CD4-positive, CD25-positive, alpha-beta regulatory T cell (primary cell): ENCODE results near the gene ADPRH. TPM values are rescaled to one million over a fixed set of nuclear protein-coding genes. Genes with fewer than 3 reads are reported as not detected.

Experiments
- ATAC-seq, 2 donors: fragments of 150-1000 bp; cut with Tn5 transposase; one replicate each; pipeline ENCODE4 v1.10.0; 2021; ENCODE audit warnings: low read depth in 2 of 2, moderate number of reproducible peaks in 2 of 2, moderate library complexity in 1 of 2
- DNase-seq, 3 donors: peaks; one replicate each; pipeline versions ENCODE4 v3.0.0 to v3.0.0-alpha.2; 2012 to 2022; ENCODE audit warnings: mixed read lengths in 1 of 3
- H3K27ac ChIP-seq: one replicate; pipeline ENCODE4 v1.7.0; 2013; ENCODE audit warnings: mild to moderate bottlenecking, low read length; ENCODE audit not compliant: insufficient read depth, poor library complexity, severe bottlenecking
- H3K27me3 ChIP-seq: one replicate; pipeline ENCODE4 v1.7.0; 2013; ENCODE audit warnings: low read length; ENCODE audit not compliant: control insufficient read depth, insufficient read depth
- H3K36me3 ChIP-seq: one replicate; pipeline ENCODE4 v1.7.0; 2013; ENCODE audit warnings: mild to moderate bottlenecking, low read length, moderate library complexity; ENCODE audit not compliant: control insufficient read depth, insufficient read depth
- H3K4me1 ChIP-seq: 2 replicates; pipeline ENCODE4 v1.7.0; 2013; ENCODE audit warnings: mild to moderate bottlenecking, low read length; ENCODE audit not compliant: insufficient read depth, control insufficient read depth, poor library complexity, severe bottlenecking
- H3K4me3 ChIP-seq: one replicate; pipeline ENCODE4 v1.7.0; 2013; ENCODE audit warnings: low read depth, mild to moderate bottlenecking, low read length, moderate library complexity
- H3K9me3 ChIP-seq, 2 experiments: 1 replicate in 1 of 2; 2 replicates in 1 of 2; pipeline ENCODE4 v1.7.0; 2013; ENCODE audit warnings: low read length in 2 of 2, mild to moderate bottlenecking in 1 of 2, moderate library complexity in 1 of 2; ENCODE audit not compliant: control insufficient read depth in 2 of 2
- H3K27ac Mint-ChIP-seq, 3 donors: one replicate each; pipeline ENCODE4 v1.8.0; 2020 to 2022; ENCODE audit warnings: mild to moderate bottlenecking in 3 of 3, mixed read lengths in 3 of 3, moderate library complexity in 2 of 3
- H3K27me3 Mint-ChIP-seq: one replicate; pipeline ENCODE4 v1.8.0; 2022; ENCODE audit warnings: mild to moderate bottlenecking, mixed read lengths
- H3K36me3 Mint-ChIP-seq: one replicate; pipeline ENCODE4 v1.8.0; 2020; ENCODE audit warnings: mixed read lengths
- H3K4me1 Mint-ChIP-seq, 4 donors: one replicate each; pipeline ENCODE4 v1.8.0; 2020 to 2022; ENCODE audit warnings: mixed read lengths in 4 of 4, mild to moderate bottlenecking in 1 of 4
- H3K4me3 Mint-ChIP-seq, 4 donors: one replicate each; pipeline ENCODE4 v1.8.0; 2020 to 2022; ENCODE audit warnings: mild to moderate bottlenecking in 4 of 4, mixed read lengths in 4 of 4, moderate library complexity in 3 of 4
- H3K9me3 Mint-ChIP-seq, 7 donors: one replicate each; pipeline ENCODE4 v1.8.0; 2020 to 2022; ENCODE audit warnings: mixed read lengths in 7 of 7, mild to moderate bottlenecking in 3 of 7, moderate library complexity in 2 of 7
- polyA plus RNA-seq, 4 donors: library from polyadenylated mRNA; unstranded; fragments of 300-500 nt; fragmentation: Illumina TruSeq; gene quantifications; one replicate each; pipeline ENCODE4 v1.2.3, GENCODE V29; 2021
- total RNA-seq: library from RNA; stranded (reverse); gene quantifications from one replicate; pipeline ENCODE4 v1.2.3, GENCODE V29; 2022

ADPRH gene
- total and polyA plus RNA-seq, 5 donors from 2014 or later = 6.2 to 17.2 (median 12.1) TPM

- Mint-ChIP-seq H3K4me1 (peaks cover 11 to 29% (median 22%) of the 10 kb centered on the region in 4 donors), H3K27ac (no peak overlapping the region), H3K4me3 (no peak overlapping the region), H3K9me3 (no peaks in the 10 kb centered on the region), H3K27me3 (no peaks in the 10 kb centered on the region), H3K36me3 (no peaks in the 10 kb centered on the region)
- no peaks in the 10 kb centered on the region for H3K9me3 ChIP-seq
- H3K4me3 ChIP-seq = no peak overlapping the region
- H3K27me3 ChIP-seq = no peaks in the 10 kb centered on the region
- peaks cover 23% of the 10 kb centered on the region for H3K4me1 ChIP-seq
- no peak overlapping the region for H3K27ac ChIP-seq
- DNase-seq (no peak), ATAC-seq (no peak)
- no peaks in the 10 kb centered on the region for H3K36me3 ChIP-seq
Observed at GRCh38 chr3:119631516-119631915, 52.2 kb downstream of the ADPRH start.

DNA sequence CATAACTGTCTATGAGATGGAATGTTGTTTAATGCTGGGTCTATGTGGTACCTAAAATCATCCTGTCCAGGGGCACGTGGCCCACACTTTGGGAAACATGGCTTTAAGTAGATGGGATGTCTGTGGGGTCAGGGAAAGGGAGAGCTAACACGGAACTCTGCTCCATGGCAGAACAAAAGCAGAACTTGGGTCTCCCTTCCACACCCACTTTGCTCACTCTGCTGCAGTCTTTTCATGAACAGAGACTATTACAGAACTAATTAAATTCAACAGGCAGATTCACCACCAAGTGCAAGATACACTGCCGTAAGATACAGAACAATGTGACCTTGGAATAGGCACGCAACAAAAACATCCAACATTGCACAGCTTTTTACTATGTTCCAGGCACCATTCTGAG is 52.9 kb downstream of the ADPRH start:
- no peak for ATAC-seq
- no peak overlapping the region for H3K27ac ChIP-seq
- H3K4me1 ChIP-seq = peaks cover 16% of the 10 kb centered on the region
- DNase-seq = no peak
- Mint-ChIP-seq H3K4me1 (peaks cover 10 to 22% (median 18%) of the 10 kb centered on the region in 4 donors), H3K9me3 (no peaks in the 10 kb centered on the region), H3K27ac (peak overlapping the region in 1 of 3 donors; percentile 40), H3K36me3 (no peaks in the 10 kb centered on the region), H3K27me3 (no peaks in the 10 kb centered on the region), H3K4me3 (no peak overlapping the region)
- no peaks in the 10 kb centered on the region for H3K36me3 ChIP-seq
- H3K27me3 ChIP-seq = no peaks in the 10 kb centered on the region
- H3K4me3 ChIP-seq = no peak overlapping the region
- H3K9me3 ChIP-seq = no peaks in the 10 kb centered on the region

DNA sequence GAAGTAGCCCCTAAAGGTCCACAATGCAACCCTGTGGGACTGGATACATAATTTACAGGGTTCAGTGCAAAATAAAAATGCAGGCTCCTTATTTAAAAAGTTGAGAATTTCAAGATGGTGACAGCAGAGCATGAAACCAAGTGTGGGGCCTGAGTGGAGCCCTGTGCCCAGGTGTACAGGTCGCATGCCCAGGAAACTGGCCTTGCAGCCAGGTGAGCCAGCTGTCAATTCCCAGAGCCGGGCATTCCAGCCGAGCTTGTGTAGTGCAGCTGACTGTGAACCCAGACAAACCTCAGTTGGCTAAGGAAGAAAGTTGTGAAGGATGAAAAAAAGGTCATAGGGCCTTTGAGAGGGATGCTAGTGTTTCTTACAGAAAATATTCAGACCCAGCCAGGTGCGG is 53.5 kb downstream of the ADPRH start:
- Mint-ChIP-seq H3K4me1 (peaks cover 5 to 20% (median 17%) of the 10 kb centered on the region in 4 donors), H3K27me3 (no peaks in the 10 kb centered on the region), H3K36me3 (no peaks in the 10 kb centered on the region), H3K27ac (no peak overlapping the region), H3K4me3 (no peak overlapping the region), H3K9me3 (no peaks in the 10 kb centered on the region)
- Histone ChIP-seq H3K4me3 (no peak overlapping the region), H3K27me3 (no peaks in the 10 kb centered on the region), H3K4me1 (peaks cover 12% of the 10 kb centered on the region), H3K9me3 (no peaks in the 10 kb centered on the region), H3K36me3 (no peaks in the 10 kb centered on the region), H3K27ac (no peak overlapping the region)
- DNase-seq (no peak), ATAC-seq (no peak)

DNA sequence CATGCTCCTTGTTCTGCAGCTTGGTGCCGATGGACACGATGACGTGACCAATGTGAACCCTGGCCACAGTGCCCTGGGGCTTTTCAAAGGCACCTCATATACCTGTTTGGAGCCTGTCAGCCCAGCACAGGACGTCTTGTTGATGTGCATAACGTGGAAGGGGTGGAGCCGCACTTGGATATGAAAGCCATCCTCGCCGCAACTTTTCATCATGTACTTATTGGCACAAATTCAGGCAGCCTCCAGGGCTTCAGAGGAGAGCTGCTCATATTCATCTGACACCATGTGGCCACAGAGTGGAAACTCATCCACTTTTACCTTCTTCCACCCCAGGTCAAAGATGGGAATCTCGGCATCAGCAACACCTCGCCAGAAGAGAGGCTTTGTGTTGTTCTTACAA is 56.4 kb downstream of the ADPRH start:
- Mint-ChIP-seq H3K4me3 (peak overlapping the region in 1 of 4 donors; percentile 11), H3K36me3 (peaks cover 5% of the 10 kb centered on the region), H3K27ac (no peak overlapping the region), H3K4me1 (peaks cover 11 to 29% (median 19%) of the 10 kb centered on the region in 4 donors), H3K27me3 (no peaks in the 10 kb centered on the region), H3K9me3 (peaks cover 0 to 4% (median 0%) of the 10 kb centered on the region in 7 donors)
- DNase-seq (no peak), ATAC-seq (no peak)
- no peaks in the 10 kb centered on the region for H3K9me3 ChIP-seq
- H3K27me3 ChIP-seq = no peaks in the 10 kb centered on the region
- H3K27ac ChIP-seq = no peak overlapping the region
- H3K36me3 ChIP-seq = no peaks in the 10 kb centered on the region
- H3K4me1 ChIP-seq = peaks cover 20% of the 10 kb centered on the region
- no peak overlapping the region for H3K4me3 ChIP-seq

DNA sequence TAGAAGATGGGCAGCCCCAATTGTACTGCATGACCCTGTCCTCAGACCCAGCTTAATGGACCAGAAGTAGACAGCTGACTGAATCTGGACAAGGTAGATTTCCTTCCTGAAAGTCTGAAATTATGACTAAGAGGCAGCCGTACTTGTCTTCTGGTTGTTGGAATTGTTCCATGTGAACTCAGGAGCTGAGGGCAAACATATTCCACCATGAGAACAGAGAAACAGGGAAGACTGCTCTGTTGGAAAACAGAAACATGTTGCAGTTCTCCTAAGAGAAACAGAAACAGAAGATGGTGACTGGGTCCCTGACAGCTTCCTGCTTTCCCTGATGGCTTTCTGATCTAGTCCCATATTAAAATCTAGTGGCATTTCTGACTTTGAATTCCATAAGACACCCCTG is 57.0 kb downstream of the ADPRH start:
- Mint-ChIP-seq H3K27me3 (no peaks in the 10 kb centered on the region), H3K36me3 (peaks cover 7% of the 10 kb centered on the region), H3K4me3 (no peak overlapping the region), H3K27ac (no peak overlapping the region), H3K4me1 (peaks cover 11 to 29% (median 18%) of the 10 kb centered on the region in 4 donors), H3K9me3 (peaks cover 0 to 4% (median 0%) of the 10 kb centered on the region in 7 donors)
- ATAC-seq (no peak), DNase-seq (no peak)
- Histone ChIP-seq H3K4me1 (peaks cover 20% of the 10 kb centered on the region), H3K9me3 (no peaks in the 10 kb centered on the region), H3K27ac (no peak overlapping the region), H3K27me3 (no peaks in the 10 kb centered on the region), H3K36me3 (no peaks in the 10 kb centered on the region), H3K4me3 (no peak overlapping the region)

GRCh38 chr3:119636891-119637611 is 57.8 kb downstream of the ADPRH start:
- ATAC-seq (no peak), DNase-seq (no peak)
- Mint-ChIP-seq H3K27ac (no peak overlapping the region), H3K9me3 (peaks cover 0 to 4% (median 0%) of the 10 kb centered on the region in 7 donors), H3K4me3 (no peak overlapping the region), H3K4me1 (peaks cover 11 to 29% (median 18%) of the 10 kb centered on the region in 4 donors), H3K36me3 (peaks cover 10% of the 10 kb centered on the region), H3K27me3 (no peaks in the 10 kb centered on the region)
- peaks cover 20% of the 10 kb centered on the region for H3K4me1 ChIP-seq
- H3K27me3 ChIP-seq = no peaks in the 10 kb centered on the region
- no peaks in the 10 kb centered on the region for H3K9me3 ChIP-seq
- H3K27ac ChIP-seq = no peak overlapping the region
- H3K36me3 ChIP-seq = peaks cover 3% of the 10 kb centered on the region
- H3K4me3 ChIP-seq = no peak overlapping the region

- Histone ChIP-seq H3K4me3 (peak overlapping the region; percentile 17), H3K27me3 (no peaks in the 10 kb centered on the region), H3K36me3 (peaks cover 8% of the 10 kb centered on the region), H3K9me3 (no peaks in the 10 kb centered on the region), H3K27ac (peak overlapping the region; percentile 19), H3K4me1 (peaks cover 20% of the 10 kb centered on the region)
- Mint-ChIP-seq H3K9me3 (peaks cover 0 to 4% (median 0%) of the 10 kb centered on the region in 7 donors), H3K27me3 (no peaks in the 10 kb centered on the region), H3K27ac (peak overlapping the region; percentile 67 to 95 (median 74)), H3K4me3 (peak overlapping the region in 1 of 4 donors; percentile 17), H3K4me1 (peaks cover 11 to 29% (median 18%) of the 10 kb centered on the region in 4 donors), H3K36me3 (peaks cover 10% of the 10 kb centered on the region)
- peak in 1 of 3 donors; percentile 57 for DNase-seq
- ATAC-seq = no peak
Observed at GRCh38 chr3:119637679-119638477, 58.6 kb downstream of the ADPRH start.
